Keratinocyte (primary cell): Measurements from ENCODE around the gene TSPOAP1. TPM values are rescaled to one million over a fixed set of nuclear protein-coding genes. Genes with fewer than 3 reads are reported as not detected.

ENCODE experiments used
- DNase-seq: peaks from one replicate; pipeline ENCODE4 v3.0.0-alpha.2; 2011; ENCODE audit warnings: low read depth, missing footprints, low spot score
- FAIRE-seq: peaks from 2 replicates; lab custom pipeline; 2011; peaks lifted over from hg19 to GRCh38; lab: Jason Lieb, UNC
- H2AFZ ChIP-seq: 2 replicates; pipeline ENCODE4 v1.6.0; 2012; ENCODE audit warnings: low read length, control low read depth, inconsistent platforms; ENCODE audit not compliant: control insufficient read depth
- H3K27ac ChIP-seq: 2 replicates; pipeline ENCODE4 v1.5.1; 2011; ENCODE audit warnings: low read length; ENCODE audit not compliant: control insufficient read depth, insufficient read depth
- H3K27me3 ChIP-seq: 3 replicates; pipeline ENCODE4 v1.6.0; 2011; ENCODE audit warnings: low read length; ENCODE audit not compliant: control insufficient read depth, insufficient read depth; ENCODE audit errors: extremely low read depth
- H3K36me3 ChIP-seq, 2 experiments: 2 replicates in 1 of 2; 3 replicates in 1 of 2; pipeline ENCODE4 v1.5.1; 2011; ENCODE audit warnings: low read length in 2 of 2, mild to moderate bottlenecking in 1 of 2; ENCODE audit not compliant: control insufficient read depth in 2 of 2, insufficient read depth in 2 of 2; ENCODE audit errors: extremely low read depth in 1 of 2
- H3K4me1 ChIP-seq: 3 replicates; pipeline ENCODE4 v1.5.1; 2011; ENCODE audit warnings: low read length; ENCODE audit not compliant: control insufficient read depth, insufficient read depth; ENCODE audit errors: extremely low read depth
- H3K4me2 ChIP-seq: 3 replicates; pipeline ENCODE4 v1.6.0; 2011; ENCODE audit warnings: low read depth, low read length; ENCODE audit not compliant: control insufficient read depth, insufficient read depth; ENCODE audit errors: extremely low read depth
- H3K4me3 ChIP-seq, 3 experiments: fragments of 200-600 bp in 1 of 3; sonication (generic) in 1 of 3; 2 replicates in 2 of 3; 3 replicates in 1 of 3; pipeline ENCODE4 v1.5.1; 2011 to 2016; ENCODE audit warnings: low read length in 3 of 3, mild to moderate bottlenecking in 3 of 3, control low read depth in 2 of 3, inconsistent platforms in 1 of 3, low read depth in 1 of 3, mixed read lengths in 1 of 3, mixed run types in 1 of 3, moderate library complexity in 1 of 3; ENCODE audit not compliant: control insufficient read depth in 2 of 3, insufficient read depth in 2 of 3; ENCODE audit errors: extremely low read depth in 1 of 3
- H3K79me2 ChIP-seq: 2 replicates; pipeline ENCODE4 v1.6.0; 2012; ENCODE audit warnings: low read length; ENCODE audit not compliant: control insufficient read depth, insufficient read depth
- H3K9ac ChIP-seq: 3 replicates; pipeline ENCODE4 v1.6.0; 2011; ENCODE audit warnings: low read length; ENCODE audit not compliant: control insufficient read depth, insufficient read depth; ENCODE audit errors: extremely low read depth
- H3K9me1 ChIP-seq: 3 replicates; pipeline ENCODE4 v1.6.0; 2011; ENCODE audit warnings: low read length; ENCODE audit not compliant: control insufficient read depth, insufficient read depth; ENCODE audit errors: extremely low read depth
- H3K9me3 ChIP-seq: 2 replicates; pipeline ENCODE4 v1.5.1; 2012; ENCODE audit warnings: low read depth, low read length; ENCODE audit not compliant: control insufficient read depth
- H4K20me1 ChIP-seq: 3 replicates; pipeline ENCODE4 v1.6.0; 2011; ENCODE audit warnings: low read length; ENCODE audit not compliant: control insufficient read depth, insufficient read depth; ENCODE audit errors: extremely low read depth
- EZH2 ChIP-seq: IDR thresholded peaks from one replicate; pipeline ENCODE4 v1.6.1; 2012; ENCODE audit warnings: inconsistent platforms, mild to moderate bottlenecking, low read length, moderate library complexity
- dilution Hi-C: fragments of 300-500 bp; cut with MboI; formaldehyde crosslinking; loops from one replicate; pipeline ENCODE4 v1.7.0; 2020; ENCODE audit warnings: low sequenced_read_pairs; ENCODE audit not compliant: extremely low pct_ligation_motif_present
- polyA plus RNA-seq, 5 experiments: library from polyadenylated mRNA; depleted of rRNA in 3 of 5; stranded (reverse) in 3 of 5; stranded (forward) in 1 of 5; unstranded in 1 of 5; fragments of >200 nt; gene quantifications; 1 replicate in 1 of 5; 2 replicates in 3 of 5; 3 replicates in 1 of 5; pipeline versions ENCODE4 v1.2.1 to v1.2.3, GENCODE V29; 2011 to 2012; ENCODE audit warnings: missing spikeins in 2 of 5, low read depth in 1 of 5, low replicate concordance in 1 of 5
- TF ChIP-seq, protein P1 (sequence below), 3 experiments: IDR thresholded peaks in 1 of 3; conservative IDR thresholded peaks in 1 of 3; optimal IDR thresholded peaks in 1 of 3; 2 replicates in 2 of 3; 3 replicates in 1 of 3; pipeline versions ENCODE3 to v1.5.1; 2011; ENCODE audit warnings: low read length in 3 of 3, mild to moderate bottlenecking in 3 of 3, moderate library complexity in 2 of 3, control low read depth in 1 of 3, inconsistent platforms in 1 of 3; ENCODE audit not compliant: insufficient read depth in 2 of 3; ENCODE audit errors: extremely low read depth in 1 of 3

The TSPOAP1 gene
- polyA plus RNA-seq, 1 donor (not counting 4 experiments of a cell fraction or from before 2014, with no cell fraction given), result 0.04 TPM

DNA sequence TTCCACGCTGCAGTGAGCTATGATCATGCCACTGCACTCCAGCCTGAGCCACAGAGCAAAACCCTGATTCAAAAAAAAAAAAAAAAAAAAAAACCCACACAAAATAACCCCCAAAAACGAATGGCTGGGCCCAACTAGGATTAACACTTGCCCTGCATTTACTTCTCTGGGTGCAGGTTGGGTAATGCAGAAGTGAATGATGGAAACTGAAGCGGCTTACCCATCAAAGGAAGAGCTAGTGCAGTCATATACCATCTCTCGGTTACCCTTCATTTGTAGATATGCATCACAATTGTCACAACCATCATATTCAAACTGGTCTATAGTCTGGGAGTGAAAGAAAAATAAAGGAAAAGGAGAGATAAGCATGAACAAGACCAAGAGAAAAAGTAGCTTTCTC, 22.6 kb upstream of the TSPOAP1 start:
- peak overlapping the region; percentile 77 for H3K27ac ChIP-seq
- dilution Hi-C loops, result no loop called here
- no peaks in the 10 kb centered on the region for H3K9me1 ChIP-seq
- H3K79me2 ChIP-seq, result peaks cover 17% of the 10 kb centered on the region
- H3K27me3 ChIP-seq, result no peaks in the 10 kb centered on the region
- no peak for DNase-seq
- no peak for FAIRE-seq
- H3K4me2 ChIP-seq, result peak overlapping the region; percentile 91
- no peaks in the 10 kb centered on the region for H3K9me3 ChIP-seq
- peak overlapping the region; percentile 78 to 95 (median 82) for H3K4me3 ChIP-seq
- no peak for TF ChIP-seq EZH2
- TF ChIP-seq, protein P1, sequence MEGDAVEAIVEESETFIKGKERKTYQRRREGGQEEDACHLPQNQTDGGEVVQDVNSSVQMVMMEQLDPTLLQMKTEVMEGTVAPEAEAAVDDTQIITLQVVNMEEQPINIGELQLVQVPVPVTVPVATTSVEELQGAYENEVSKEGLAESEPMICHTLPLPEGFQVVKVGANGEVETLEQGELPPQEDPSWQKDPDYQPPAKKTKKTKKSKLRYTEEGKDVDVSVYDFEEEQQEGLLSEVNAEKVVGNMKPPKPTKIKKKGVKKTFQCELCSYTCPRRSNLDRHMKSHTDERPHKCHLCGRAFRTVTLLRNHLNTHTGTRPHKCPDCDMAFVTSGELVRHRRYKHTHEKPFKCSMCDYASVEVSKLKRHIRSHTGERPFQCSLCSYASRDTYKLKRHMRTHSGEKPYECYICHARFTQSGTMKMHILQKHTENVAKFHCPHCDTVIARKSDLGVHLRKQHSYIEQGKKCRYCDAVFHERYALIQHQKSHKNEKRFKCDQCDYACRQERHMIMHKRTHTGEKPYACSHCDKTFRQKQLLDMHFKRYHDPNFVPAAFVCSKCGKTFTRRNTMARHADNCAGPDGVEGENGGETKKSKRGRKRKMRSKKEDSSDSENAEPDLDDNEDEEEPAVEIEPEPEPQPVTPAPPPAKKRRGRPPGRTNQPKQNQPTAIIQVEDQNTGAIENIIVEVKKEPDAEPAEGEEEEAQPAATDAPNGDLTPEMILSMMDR (optimal IDR thresholded peaks at IDR 0.05 in 1 of 3, IDR thresholded peaks at IDR 0.05 in 1 of 3, conservative IDR thresholded peaks at IDR 0.05 in 1 of 3; ENCODE audit: extremely low read depth in 1 of 3, insufficient read depth in 2 of 3, low read length in 3 of 3), result no peak
- H4K20me1 ChIP-seq, result no peaks in the 10 kb centered on the region
- H3K4me1 ChIP-seq, result peaks cover 13% of the 10 kb centered on the region
- H3K9ac ChIP-seq, result peak overlapping the region; percentile 89
- no peak overlapping the region for H2AFZ ChIP-seq
- H3K36me3 ChIP-seq, result peaks cover 21 to 34% of the 10 kb centered on the region in 2 experiments

DNA sequence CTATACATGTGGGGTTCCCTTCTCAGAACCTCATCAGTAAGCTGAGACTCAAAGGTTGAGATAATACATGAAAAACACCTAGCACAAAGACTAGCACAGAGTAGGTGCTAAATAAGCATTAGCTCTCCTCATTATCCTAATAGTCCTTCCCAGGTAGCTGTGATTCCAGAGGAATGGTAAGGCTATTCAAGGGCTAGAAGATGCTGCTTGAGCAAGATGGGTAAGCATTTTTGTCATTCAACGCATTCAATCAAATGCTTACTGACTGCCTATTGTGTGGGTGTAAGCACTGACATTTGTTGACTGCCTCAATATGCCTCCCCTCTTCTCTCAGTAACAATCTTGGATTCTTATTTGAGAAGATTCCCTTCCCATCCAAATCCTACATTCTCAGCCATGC, 19.4 kb upstream of the TSPOAP1 start:
- H3K9me3 ChIP-seq, result no peaks in the 10 kb centered on the region
- no peaks in the 10 kb centered on the region for H3K9me1 ChIP-seq
- peaks cover 17% of the 10 kb centered on the region for H3K79me2 ChIP-seq
- peaks cover 33 to 42% of the 10 kb centered on the region in 2 experiments for H3K36me3 ChIP-seq
- DNase-seq (no peak), FAIRE-seq (no peak)
- no peak overlapping the region for H3K27ac ChIP-seq
- TF ChIP-seq EZH2, result no peak
- no peak overlapping the region for H3K4me2 ChIP-seq
- H3K4me3 ChIP-seq, result no peak overlapping the region
- no peak overlapping the region for H2AFZ ChIP-seq
- H3K27me3 ChIP-seq, result no peaks in the 10 kb centered on the region
- peaks cover 10% of the 10 kb centered on the region for H3K4me1 ChIP-seq
- H4K20me1 ChIP-seq, result no peaks in the 10 kb centered on the region
- dilution Hi-C loops, result no loop called here
- H3K9ac ChIP-seq, result no peak overlapping the region

DNA sequence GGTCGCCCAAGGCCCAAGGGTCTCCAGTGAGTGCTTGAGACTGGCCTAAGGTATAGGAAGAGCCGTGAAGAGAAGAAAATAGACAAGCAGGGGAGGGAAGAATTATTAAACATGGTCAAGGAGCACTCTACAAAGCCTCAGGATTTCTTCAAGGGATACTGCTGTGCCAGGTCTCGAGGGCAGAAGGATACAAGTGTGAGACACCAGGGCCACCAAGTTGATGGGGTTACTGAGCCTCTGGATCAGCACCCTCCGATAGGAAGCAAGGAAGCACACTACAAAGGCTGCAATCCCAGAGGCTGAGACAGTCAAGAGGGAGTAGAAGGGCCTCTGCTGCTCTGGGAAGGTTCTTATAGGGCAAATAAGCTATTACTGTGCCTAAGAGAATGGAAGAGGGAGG, 16.9 kb upstream of the TSPOAP1 start:
- no peak for DNase-seq
- no peaks in the 10 kb centered on the region for H3K27me3 ChIP-seq
- peaks cover 4% of the 10 kb centered on the region for H3K79me2 ChIP-seq
- no peaks in the 10 kb centered on the region for H4K20me1 ChIP-seq
- FAIRE-seq, result no peak
- H3K36me3 ChIP-seq, result peaks cover 33 to 42% of the 10 kb centered on the region in 2 experiments
- TF ChIP-seq EZH2, result no peak
- TF ChIP-seq, protein P1 (optimal IDR thresholded peaks at IDR 0.05 in 1 of 3, IDR thresholded peaks at IDR 0.05 in 1 of 3, conservative IDR thresholded peaks at IDR 0.05 in 1 of 3; ENCODE audit: extremely low read depth in 1 of 3, insufficient read depth in 2 of 3, low read length in 3 of 3), result no peak
- no peak overlapping the region for H3K27ac ChIP-seq
- H3K4me2 ChIP-seq, result no peak overlapping the region
- no peaks in the 10 kb centered on the region for H3K4me1 ChIP-seq
- H2AFZ ChIP-seq, result no peak overlapping the region
- no peaks in the 10 kb centered on the region for H3K9me3 ChIP-seq
- no peak overlapping the region for H3K9ac ChIP-seq
- dilution Hi-C loops, result no loop called here
- H3K4me3 ChIP-seq, result no peak overlapping the region
- H3K9me1 ChIP-seq, result no peaks in the 10 kb centered on the region
